GM12878 (cell line): ENCODE results near the gene KLHL35. TPM values are rescaled to one million over a fixed set of nuclear protein-coding genes. Genes with fewer than 3 reads are reported as not detected.

Experiments
- BCL11A ChIP-seq: IDR thresholded peaks from 2 replicates; pipeline ENCODE4 v1.6.1; 2011; ENCODE audit warnings: low read depth, low read length
- BMI1 ChIP-seq: fragments of 450-650 bp; IDR thresholded peaks from 2 replicates; pipeline ENCODE4 v1.6.1; 2016; ENCODE audit warnings: mild to moderate bottlenecking, moderate library complexity, borderline replicate concordance
- BRCA1 ChIP-seq: IDR thresholded peaks from 2 replicates; pipeline ENCODE4 v1.6.1; 2011; ENCODE audit warnings: low read depth, low read length, improper control_type of control experiment
- CBX3 ChIP-seq: fragments of 200-600 bp; sonication (generic); IDR thresholded peaks from 2 replicates; pipeline ENCODE4 v1.6.1; 2016; ENCODE audit warnings: low read depth, borderline replicate concordance
- CREM ChIP-seq: IDR thresholded peaks from 2 replicates; pipeline ENCODE4 v1.6.1; 2014; ENCODE audit warnings: antibody characterized with exemption, low read depth
- CUX1 ChIP-seq: IDR thresholded peaks from 2 replicates; pipeline ENCODE4 v1.6.1; 2012; ENCODE audit warnings: improper control_type of control experiment, low read depth, low read length; ENCODE audit not compliant: insufficient replicate concordance
- DPF2 ChIP-seq: fragments of 450-650 bp; IDR thresholded peaks from 2 replicates; pipeline ENCODE4 v1.6.1; 2017; ENCODE audit warnings: mild to moderate bottlenecking
- EGR1 ChIP-seq, 2 experiments: IDR thresholded peaks; 1 replicate in 1 of 2; 2 replicates in 1 of 2; pipeline ENCODE4 v1.6.1; 2011 to 2012; ENCODE audit warnings: low read depth in 2 of 2, low read length in 2 of 2, borderline replicate concordance in 1 of 2, mild to moderate bottlenecking in 1 of 2, moderate library complexity in 1 of 2
- GATAD2B ChIP-seq: fragments of 450-650 bp; conservative IDR thresholded peaks from 2 replicates; pipeline ENCODE4 v1.6.1; 2017; ENCODE audit warnings: low read depth, mild to moderate bottlenecking, moderate library complexity
- HCFC1 ChIP-seq: fragments of 150-350 bp; IDR thresholded peaks from 2 replicates; pipeline ENCODE4 v1.6.1; 2014; ENCODE audit warnings: low read length
- MTA3 ChIP-seq: IDR thresholded peaks from 2 replicates; pipeline ENCODE4 v1.6.1; 2012; ENCODE audit warnings: low read length, inconsistent platforms, borderline replicate concordance
- MYB ChIP-seq: fragments of 150-350 bp; IDR thresholded peaks from 2 replicates; pipeline ENCODE4 v1.6.1; 2014; ENCODE audit warnings: mild to moderate bottlenecking, low read depth, low read length, borderline replicate concordance
- NR2C1 ChIP-seq: fragments of 450-650 bp; IDR thresholded peaks from 2 replicates; pipeline ENCODE4 v1.6.1; 2017; ENCODE audit warnings: antibody characterized with exemption, mild to moderate bottlenecking, moderate library complexity
- NR2C2 ChIP-seq: IDR thresholded peaks from 2 replicates; pipeline ENCODE4 v1.6.1; 2011; ENCODE audit warnings: borderline replicate concordance, low read depth; ENCODE audit not compliant: control insufficient read depth, insufficient read length
- NRF1 ChIP-seq: conservative IDR thresholded peaks from 2 replicates; pipeline ENCODE4 v1.6.1; 2011; ENCODE audit warnings: mild to moderate bottlenecking, low read depth, low read length, improper control_type of control experiment
- POLR2AphosphoS5 ChIP-seq: IDR thresholded peaks from 2 replicates; pipeline ENCODE4 v1.6.1; 2011; ENCODE audit warnings: mild to moderate bottlenecking, low read length, inconsistent platforms
- RAD21 ChIP-seq: IDR thresholded peaks from 2 replicates; pipeline ENCODE4 v1.6.1; 2011; ENCODE audit warnings: mild to moderate bottlenecking, low read depth, low read length, moderate library complexity; ENCODE audit not compliant: insufficient read depth
- SIN3A ChIP-seq: IDR thresholded peaks from 2 replicates; pipeline ENCODE4 v1.6.1; 2012; ENCODE audit warnings: low read depth, low read length, improper control_type of control experiment
- SMC3 ChIP-seq: IDR thresholded peaks from 2 replicates; pipeline ENCODE4 v1.6.1; 2011; ENCODE audit warnings: low read length, improper control_type of control experiment, borderline replicate concordance
- SPI1 ChIP-seq: IDR thresholded peaks from 2 replicates; pipeline ENCODE4 v1.6.1; 2011; ENCODE audit warnings: low read depth, mild to moderate bottlenecking, low read length, moderate library complexity, borderline replicate concordance; ENCODE audit not compliant: insufficient read depth
- SREBF2 ChIP-seq: IDR thresholded peaks from 2 replicates; pipeline ENCODE4 v1.6.1; 2012; ENCODE audit warnings: mild to moderate bottlenecking, low read length
- STAT3 ChIP-seq: IDR thresholded peaks from 2 replicates; pipeline ENCODE4 v1.6.1; 2011; ENCODE audit warnings: low read depth, low read length, improper control_type of control experiment
- SUZ12 ChIP-seq: fragments of 200-600 bp; sonication (generic); IDR thresholded peaks from one replicate; pipeline ENCODE4 v1.6.1; 2018; ENCODE audit warnings: antibody characterized with exemption, mild to moderate bottlenecking; ENCODE audit not compliant: unreplicated experiment
- TCF7 ChIP-seq: IDR thresholded peaks from 2 replicates; pipeline ENCODE4 v1.6.1; 2014; ENCODE audit warnings: antibody characterized with exemption, borderline replicate concordance
- ZNF24 ChIP-seq: fragments of 450-650 bp; IDR thresholded peaks from 2 replicates; pipeline ENCODE4 v1.6.1; 2017; ENCODE audit warnings: antibody characterized with exemption, mild to moderate bottlenecking
- polyA plus RNA-seq, 11 experiments: library from polyadenylated mRNA; depleted of rRNA in 4 of 11; unstranded in 6 of 11; stranded (reverse) in 5 of 11; fragments of >200 nt; fragmentation: Nextera tagmentation in 4 of 11; fragmentation: Illumina TruSeq in 1 of 11; extraction: Ambion mirVana in 4 of 11; extraction: Trizol in 1 of 11; gene quantifications; 1 replicate in 1 of 11; 2 replicates in 10 of 11; pipeline versions ENCODE4 v1.2.1 to v1.2.3, GENCODE V29; 2011 to 2016; ENCODE audit warnings: inconsistent platforms in 2 of 11, missing spikeins in 2 of 11, low read depth in 1 of 11
- total RNA-seq, 4 experiments: library from RNA; depleted of rRNA in 3 of 4; stranded (reverse); fragments of >200 nt in 3 of 4; fragmentation: Illumina TruSeq in 1 of 4; extraction: Trizol in 1 of 4; gene quantifications; 2 replicates each; pipeline versions ENCODE4 v1.2.1 to v1.2.3, GENCODE V29; 2013 to 2021
- TF ChIP-seq, protein P1 (sequence below): fragments of 450-650 bp; IDR thresholded peaks from 2 replicates; pipeline ENCODE4 v1.6.1; 2017; ENCODE audit warnings: low read depth, mild to moderate bottlenecking, moderate library complexity

KLHL35 gene
- total and polyA plus RNA-seq, 10 of the 15 experiments (the other 5 are each of a cell fraction or from before 2014, with no cell fraction given) = 0.04 to 0.34 (median 0.13) TPM; not detected in 1

DNA sequence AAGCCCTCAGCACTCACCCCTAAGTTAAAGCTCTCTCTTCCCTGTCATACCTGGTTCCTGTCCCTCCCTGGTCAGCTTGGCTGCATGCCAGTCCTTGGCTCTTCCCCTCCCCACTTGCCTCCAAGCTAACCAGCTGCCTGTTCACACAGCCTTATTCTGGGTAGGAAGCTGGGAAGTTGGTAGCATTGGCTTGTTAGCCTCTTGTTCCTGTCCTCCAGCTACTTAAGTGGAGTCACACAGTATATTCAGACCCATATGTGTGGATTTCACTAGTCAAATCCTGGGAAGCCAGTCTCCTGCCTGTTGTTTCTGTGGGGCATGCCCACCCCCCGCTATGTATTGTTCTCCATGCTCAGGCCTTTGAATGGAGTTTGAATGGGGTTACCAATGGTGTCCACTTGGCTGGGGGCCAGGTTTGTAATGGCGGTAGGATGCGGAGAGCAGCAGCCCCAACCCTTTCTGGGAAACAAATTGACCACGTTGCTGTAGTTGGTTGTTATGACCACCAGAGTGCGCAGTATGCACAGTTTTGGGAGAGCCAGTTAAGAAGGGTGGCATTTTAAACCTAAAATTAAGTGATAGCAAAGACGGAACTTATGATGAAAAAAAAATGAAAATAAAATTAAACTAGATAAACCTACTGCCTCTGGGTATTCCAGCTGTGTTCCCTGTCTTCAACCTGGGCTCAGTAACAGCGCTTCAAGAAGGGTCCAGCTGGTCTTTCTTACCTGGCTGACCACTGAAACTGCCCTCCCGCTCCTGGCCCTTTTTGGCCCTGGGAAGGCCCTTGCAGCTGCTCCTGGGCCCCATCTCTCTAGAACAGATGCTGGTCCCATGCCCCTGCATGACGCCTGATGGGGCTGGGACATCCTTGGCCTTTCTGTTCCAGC, 44.4 kb downstream of the KLHL35 start (continued):
- TF ChIP-seq, protein P1, sequence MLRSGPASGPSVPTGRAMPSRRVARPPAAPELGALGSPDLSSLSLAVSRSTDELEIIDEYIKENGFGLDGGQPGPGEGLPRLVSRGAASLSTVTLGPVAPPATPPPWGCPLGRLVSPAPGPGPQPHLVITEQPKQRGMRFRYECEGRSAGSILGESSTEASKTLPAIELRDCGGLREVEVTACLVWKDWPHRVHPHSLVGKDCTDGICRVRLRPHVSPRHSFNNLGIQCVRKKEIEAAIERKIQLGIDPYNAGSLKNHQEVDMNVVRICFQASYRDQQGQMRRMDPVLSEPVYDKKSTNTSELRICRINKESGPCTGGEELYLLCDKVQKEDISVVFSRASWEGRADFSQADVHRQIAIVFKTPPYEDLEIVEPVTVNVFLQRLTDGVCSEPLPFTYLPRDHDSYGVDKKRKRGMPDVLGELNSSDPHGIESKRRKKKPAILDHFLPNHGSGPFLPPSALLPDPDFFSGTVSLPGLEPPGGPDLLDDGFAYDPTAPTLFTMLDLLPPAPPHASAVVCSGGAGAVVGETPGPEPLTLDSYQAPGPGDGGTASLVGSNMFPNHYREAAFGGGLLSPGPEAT = no peak
- TF ChIP-seq NR2C2 = no peak
- no peak for TF ChIP-seq CUX1
- TF ChIP-seq GATAD2B = no peak
- no peak for TF ChIP-seq STAT3
- peak; percentile 81 for TF ChIP-seq SMC3
- no peak for TF ChIP-seq DPF2
- no peak for TF ChIP-seq TCF7
- TF ChIP-seq CBX3 = no peak
- no peak for TF ChIP-seq SPI1
- TF ChIP-seq EGR1 (IDR thresholded peaks at IDR 0.05; ENCODE audit: borderline replicate concordance in 1 of 2, low read depth in 2 of 2, low read length in 2 of 2) = no peak
- TF ChIP-seq ZNF24 = no peak
- no peak for TF ChIP-seq HCFC1
- no peak for TF ChIP-seq NRF1
- 0 out of 2 replicates have a peak, but pooled peaks have one; percentile 15 for TF ChIP-seq BMI1
- no peak for TF ChIP-seq CREM
- no peak for TF ChIP-seq SREBF2
- no peak for TF ChIP-seq POLR2AphosphoS5
- TF ChIP-seq BCL11A = no peak
- TF ChIP-seq SUZ12 = no peak
- no peak for TF ChIP-seq NR2C1
- TF ChIP-seq SIN3A = no peak
- no peak for TF ChIP-seq MTA3
- TF ChIP-seq MYB = no peak
- TF ChIP-seq BRCA1 = no peak
- peak; percentile 77 for TF ChIP-seq RAD21
